Karpas-422 (cell line): ENCODE results near the gene KIF21B. TPM values are rescaled to one million over a fixed set of nuclear protein-coding genes. Genes with fewer than 3 reads are reported as not detected.

Source experiments
- DNase-seq: peaks from one replicate; pipeline ENCODE4 v3.0.0-alpha.2; 2015
- H2AFZ ChIP-seq: fragments of 200-600 bp; sonication (generic); 2 replicates; pipeline ENCODE4 v1.6.1; 2014; ENCODE audit warnings: antibody characterized with exemption, low read length, mixed read lengths
- H3K27ac ChIP-seq: fragments of 200-600 bp; sonication (generic); 2 replicates; pipeline ENCODE4 v1.5.1; 2014; ENCODE audit warnings: mild to moderate bottlenecking, low read length, moderate library complexity
- H3K27me3 ChIP-seq: fragments of 200-600 bp; sonication (generic); 2 replicates; pipeline ENCODE4 v1.6.1; 2014; ENCODE audit warnings: low read length, mixed read lengths
- H3K36me3 ChIP-seq: fragments of 200-600 bp; sonication (generic); 2 replicates; pipeline ENCODE4 v1.6.1; 2014; ENCODE audit warnings: low read length, mixed read lengths; ENCODE audit not compliant: insufficient read depth
- H3K4me1 ChIP-seq: fragments of 200-600 bp; sonication (generic); 2 replicates; pipeline ENCODE4 v1.6.1; 2014; ENCODE audit warnings: mild to moderate bottlenecking, low read length, mixed read lengths
- H3K4me2 ChIP-seq: fragments of 200-600 bp; sonication (generic); 2 replicates; pipeline ENCODE4 v1.6.1; 2014; ENCODE audit warnings: low read length, low read depth, mild to moderate bottlenecking; ENCODE audit not compliant: poor library complexity, severe bottlenecking
- H3K4me3 ChIP-seq: fragments of 200-600 bp; sonication (generic); 2 replicates; pipeline ENCODE4 v1.5.1; 2014; ENCODE audit warnings: mild to moderate bottlenecking, antibody characterized with exemption, low read length, mixed read lengths
- H3K79me2 ChIP-seq: fragments of 200-600 bp; sonication (generic); 2 replicates; pipeline ENCODE4 v1.6.1; 2014; ENCODE audit warnings: mild to moderate bottlenecking, low read length, mixed read lengths
- H3K9ac ChIP-seq: fragments of 200-600 bp; sonication (generic); 2 replicates; pipeline ENCODE4 v1.6.0; 2014; ENCODE audit warnings: low read length
- H3K9me2 ChIP-seq: fragments of 200-600 bp; sonication (generic), shearing (Covaris generic); replicated peaks from 2 replicates; pipeline ENCODE4 v1.6.0; 2014; ENCODE audit warnings: mild to moderate bottlenecking, low read length, moderate library complexity; ENCODE audit not compliant: insufficient read depth
- H3K9me3 ChIP-seq: fragments of 300-700, 200-600 bp; sonication (generic); 2 replicates; pipeline ENCODE4 v1.6.1; 2014; ENCODE audit warnings: low read length, mixed read lengths
- H4K20me1 ChIP-seq: fragments of 200-600 bp; sonication (generic); 2 replicates; pipeline ENCODE4 v1.6.1; 2014; ENCODE audit warnings: mild to moderate bottlenecking, antibody characterized with exemption, low read length, low read depth; ENCODE audit not compliant: insufficient read depth
- total RNA-seq: library from RNA; depleted of rRNA; stranded (reverse); fragments of >200 nt; shearing (Covaris generic); gene quantifications from 2 replicates; pipeline ENCODE4 v1.2.3, GENCODE V29; 2014; ENCODE audit warnings: low replicate concordance

The KIF21B gene
- total RNA-seq, 1 experiment from 2014 or later = 0.22 TPM

GRCh38 chr1:201014816-201015200, 8.7 kb downstream of the KIF21B start:
- no peak overlapping the region for H2AFZ ChIP-seq
- no peaks in the 10 kb centered on the region for H3K79me2 ChIP-seq
- no peaks in the 10 kb centered on the region for H3K9me2 ChIP-seq
- no peak for DNase-seq
- no peaks in the 10 kb centered on the region for H3K36me3 ChIP-seq
- no peak overlapping the region for H3K9ac ChIP-seq
- H3K4me3 ChIP-seq = no peak overlapping the region
- H3K9me3 ChIP-seq = no peaks in the 10 kb centered on the region
- no peak overlapping the region for H3K4me2 ChIP-seq
- H3K27me3 ChIP-seq = no peaks in the 10 kb centered on the region
- H4K20me1 ChIP-seq = no peaks in the 10 kb centered on the region
- no peak overlapping the region for H3K27ac ChIP-seq
- peaks cover 3% of the 10 kb centered on the region; the same call in 1 of the 2 replicates for H3K4me1 ChIP-seq

DNA sequence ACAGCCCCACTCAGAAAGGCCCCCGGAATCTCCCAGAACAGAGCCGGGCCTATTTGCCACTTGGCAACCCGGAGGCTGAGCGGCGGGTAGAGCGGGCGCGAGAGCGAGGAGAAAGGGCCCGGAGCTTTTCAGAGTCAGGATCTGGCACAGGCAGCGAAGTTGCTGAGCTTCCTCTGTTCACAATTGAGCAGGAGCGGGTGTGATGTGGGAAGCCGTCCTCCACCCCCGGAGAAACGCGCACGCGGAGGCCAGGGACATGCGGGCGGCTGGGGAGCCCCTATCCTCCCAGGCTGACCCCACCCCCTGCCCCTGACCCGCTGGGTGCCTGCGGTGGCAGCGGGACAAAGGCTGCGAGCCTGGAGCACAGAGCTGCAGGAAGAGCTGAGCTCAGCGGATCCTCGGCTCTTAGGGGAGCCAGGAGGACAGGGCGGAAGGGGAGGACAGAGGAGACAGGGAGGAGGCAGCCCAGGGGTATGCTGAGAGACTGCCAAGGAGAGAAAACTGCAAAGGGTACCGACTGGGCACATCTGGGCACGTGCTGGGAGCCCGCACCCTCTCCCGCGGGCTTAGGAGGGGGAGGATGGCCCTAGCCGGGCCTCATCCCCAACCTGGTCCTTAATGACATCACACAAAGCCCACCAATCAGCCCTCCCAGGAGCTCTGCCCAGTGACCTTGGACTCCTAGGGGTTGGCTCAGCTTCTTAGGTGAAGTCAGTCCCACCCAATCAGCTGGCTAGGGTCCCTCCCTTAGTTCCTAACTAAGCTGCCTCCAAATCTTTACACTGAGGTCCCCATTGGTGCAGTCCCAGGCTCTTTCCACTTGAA, 9.3 kb downstream of the KIF21B start:
- no peak overlapping the region for H3K4me3 ChIP-seq
- H3K9me2 ChIP-seq = no peaks in the 10 kb centered on the region
- no peaks in the 10 kb centered on the region for H3K27me3 ChIP-seq
- DNase-seq = no peak
- no peaks in the 10 kb centered on the region for H3K9me3 ChIP-seq
- H3K27ac ChIP-seq = no peak overlapping the region
- H3K4me2 ChIP-seq = no peak overlapping the region
- H3K36me3 ChIP-seq = no peaks in the 10 kb centered on the region
- no peaks in the 10 kb centered on the region for H4K20me1 ChIP-seq
- H3K9ac ChIP-seq = no peak overlapping the region
- no peak overlapping the region for H2AFZ ChIP-seq
- H3K79me2 ChIP-seq = no peaks in the 10 kb centered on the region
- H3K4me1 ChIP-seq = no peaks in the 10 kb centered on the region; the same call in 1 of the 2 replicates

- DNase-seq = no peak
- Histone ChIP-seq H3K4me2 (no peak overlapping the region), H3K79me2 (no peaks in the 10 kb centered on the region), H3K9me2 (no peaks in the 10 kb centered on the region), H3K4me3 (no peak overlapping the region), H3K4me1 (no peaks in the 10 kb centered on the region), H3K36me3 (no peaks in the 10 kb centered on the region), H4K20me1 (no peaks in the 10 kb centered on the region), H3K27ac (no peak overlapping the region), H2AFZ (no peak overlapping the region), H3K9me3 (no peaks in the 10 kb centered on the region), H3K9ac (no peak overlapping the region), H3K27me3 (no peaks in the 10 kb centered on the region)
These were observed 10.5 kb downstream of the KIF21B start for GRCh38 chr1:201013031-201013485.

DNA sequence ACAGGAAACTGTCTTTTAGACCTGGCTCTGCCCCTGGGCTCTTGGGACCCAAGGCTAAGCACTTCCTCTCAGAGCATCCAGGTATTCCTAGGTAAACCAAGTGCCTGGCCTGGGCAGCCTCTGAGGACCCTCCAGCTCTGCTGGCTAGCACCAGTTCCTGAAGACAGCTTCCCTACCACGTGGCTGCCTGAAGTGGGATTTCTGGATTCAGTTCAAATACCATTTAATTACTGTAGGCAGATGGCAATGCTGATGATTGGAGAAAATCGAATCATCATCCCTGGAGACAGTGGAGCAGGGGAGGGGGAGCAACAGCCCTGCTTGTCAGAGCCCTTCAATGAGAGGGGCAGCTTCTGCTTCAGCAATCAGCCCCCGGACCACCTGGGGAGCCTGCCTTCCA, 11.9 kb downstream of the KIF21B start:
- no peaks in the 10 kb centered on the region for H3K9me3 ChIP-seq
- no peak overlapping the region for H3K4me3 ChIP-seq
- DNase-seq = no peak
- no peak overlapping the region for H3K27ac ChIP-seq
- no peaks in the 10 kb centered on the region for H4K20me1 ChIP-seq
- no peaks in the 10 kb centered on the region for H3K27me3 ChIP-seq
- no peaks in the 10 kb centered on the region for H3K36me3 ChIP-seq
- no peaks in the 10 kb centered on the region for H3K9me2 ChIP-seq
- H2AFZ ChIP-seq = no peak overlapping the region
- H3K79me2 ChIP-seq = no peaks in the 10 kb centered on the region
- no peaks in the 10 kb centered on the region for H3K4me1 ChIP-seq
- no peak overlapping the region for H3K9ac ChIP-seq
- no peak overlapping the region for H3K4me2 ChIP-seq

DNA sequence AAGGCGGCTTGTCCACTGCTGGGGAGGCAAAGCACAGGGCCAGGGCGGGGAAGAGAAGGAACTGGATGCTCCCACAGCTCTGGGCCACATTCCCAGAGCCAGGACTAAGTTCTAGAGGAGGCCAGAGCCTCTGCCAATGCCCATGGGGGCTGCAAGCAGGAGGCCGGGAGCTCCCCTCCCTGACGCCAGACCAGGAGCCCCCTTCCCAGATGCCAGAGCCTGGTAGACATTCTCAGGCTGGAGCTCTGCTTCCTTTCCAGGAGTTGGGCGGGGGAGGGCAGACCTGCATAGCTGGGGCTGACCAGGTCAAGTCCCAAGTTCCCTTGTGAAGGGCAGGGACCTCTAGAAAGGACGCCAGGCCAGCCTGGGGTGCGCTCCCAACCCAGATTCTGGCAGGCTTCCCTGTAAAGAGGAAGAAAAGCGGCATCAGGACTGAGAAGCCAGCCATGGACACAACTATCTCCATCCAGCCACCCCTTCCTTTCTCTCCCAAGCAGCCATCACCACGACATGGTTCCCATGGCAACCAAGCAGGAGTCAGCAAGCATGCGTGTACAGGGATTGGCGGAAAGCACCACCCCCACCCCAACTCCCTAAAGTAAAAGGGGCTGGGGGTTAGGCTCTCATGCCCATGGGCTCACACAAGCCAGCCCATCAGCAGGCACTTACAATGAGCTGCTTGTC, 13.4 kb downstream of the KIF21B start:
- no peaks in the 10 kb centered on the region for H3K27me3 ChIP-seq
- H3K9me3 ChIP-seq = no peaks in the 10 kb centered on the region
- H3K9ac ChIP-seq = no peak overlapping the region
- H3K4me2 ChIP-seq = no peak overlapping the region
- H3K9me2 ChIP-seq = no peaks in the 10 kb centered on the region
- DNase-seq = no peak
- no peaks in the 10 kb centered on the region for H3K4me1 ChIP-seq
- H3K79me2 ChIP-seq = no peaks in the 10 kb centered on the region
- H3K27ac ChIP-seq = no peak overlapping the region
- H3K36me3 ChIP-seq = no peaks in the 10 kb centered on the region
- no peak overlapping the region for H2AFZ ChIP-seq
- H3K4me3 ChIP-seq = no peak overlapping the region
- no peaks in the 10 kb centered on the region for H4K20me1 ChIP-seq

DNA sequence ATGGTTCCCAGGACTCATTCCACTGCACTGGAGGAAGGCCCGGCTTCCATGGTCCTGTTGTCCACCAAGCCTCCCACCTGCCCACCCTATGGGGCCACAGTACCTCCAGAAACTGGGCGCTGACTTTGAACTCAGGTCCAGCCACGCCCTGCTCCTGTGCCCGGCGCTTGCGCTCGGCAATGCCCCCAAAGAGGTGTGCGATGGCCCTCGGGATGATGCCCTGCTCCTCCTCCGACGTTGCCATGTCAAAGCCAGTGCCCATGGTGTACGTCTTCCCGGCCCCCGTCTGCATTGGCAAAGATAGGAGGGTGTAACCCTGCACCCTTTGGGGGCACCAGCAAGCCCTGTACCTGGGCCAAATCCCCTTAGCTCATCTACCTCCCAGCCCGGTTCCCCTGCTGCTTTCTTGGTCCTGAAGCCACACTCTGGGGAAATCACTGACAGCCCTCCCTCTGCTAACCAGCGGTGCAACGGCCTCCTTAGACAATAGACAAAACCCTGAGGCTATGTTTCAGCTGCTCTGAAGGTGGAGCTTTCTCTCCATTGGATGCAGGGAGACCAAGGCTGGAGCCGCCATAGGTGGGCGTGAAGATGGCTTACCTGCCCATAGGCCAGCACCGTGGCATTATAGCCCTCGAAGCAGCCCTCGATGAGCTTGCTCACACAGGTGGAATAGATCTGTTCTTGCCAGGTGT, 14.7 kb downstream of the KIF21B start:
- H3K36me3 ChIP-seq = no peaks in the 10 kb centered on the region
- H3K79me2 ChIP-seq = no peaks in the 10 kb centered on the region
- no peaks in the 10 kb centered on the region for H3K4me1 ChIP-seq
- no peaks in the 10 kb centered on the region for H4K20me1 ChIP-seq
- no peak overlapping the region for H3K4me2 ChIP-seq
- no peak overlapping the region for H2AFZ ChIP-seq
- no peaks in the 10 kb centered on the region for H3K27me3 ChIP-seq
- H3K9me2 ChIP-seq = no peaks in the 10 kb centered on the region
- no peaks in the 10 kb centered on the region for H3K9me3 ChIP-seq
- H3K4me3 ChIP-seq = no peak overlapping the region
- no peak overlapping the region for H3K27ac ChIP-seq
- H3K9ac ChIP-seq = no peak overlapping the region
- no peak for DNase-seq

- Histone ChIP-seq H3K4me1 (no peaks in the 10 kb centered on the region), H3K79me2 (no peaks in the 10 kb centered on the region), H4K20me1 (no peaks in the 10 kb centered on the region), H3K27me3 (no peaks in the 10 kb centered on the region), H3K9ac (no peak overlapping the region), H3K4me3 (no peak overlapping the region), H3K4me2 (no peak overlapping the region), H3K36me3 (no peaks in the 10 kb centered on the region), H3K9me3 (no peaks in the 10 kb centered on the region), H3K9me2 (no peaks in the 10 kb centered on the region), H2AFZ (no peak overlapping the region), H3K27ac (no peak overlapping the region)
- DNase-seq = no peak
These were observed 16.0 kb downstream of the KIF21B start for GRCh38 chr1:201007481-201007880.

DNA sequence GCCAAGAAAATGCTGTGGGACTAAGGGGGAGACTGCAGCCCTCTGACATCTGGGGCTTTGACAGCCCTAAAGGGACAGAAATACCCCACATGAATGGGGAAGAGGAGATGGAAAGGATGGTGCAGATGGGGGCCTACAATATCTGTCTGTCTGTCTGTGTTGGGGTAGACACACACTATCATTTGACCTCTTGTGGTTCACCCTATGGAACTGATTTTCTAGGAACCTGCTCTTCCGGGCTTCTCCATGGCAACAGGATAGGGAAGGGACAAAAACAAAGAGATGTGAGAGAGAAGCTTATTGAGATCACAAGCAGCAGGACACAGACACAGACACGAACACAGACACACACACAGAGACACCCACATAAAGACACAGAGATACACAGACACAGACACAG, 17.1 kb downstream of the KIF21B start:
- Histone ChIP-seq H3K79me2 (no peaks in the 10 kb centered on the region), H2AFZ (no peak overlapping the region), H3K4me3 (no peak overlapping the region), H3K27me3 (no peaks in the 10 kb centered on the region), H3K4me1 (no peaks in the 10 kb centered on the region), H3K36me3 (no peaks in the 10 kb centered on the region), H3K9ac (no peak overlapping the region), H3K27ac (no peak overlapping the region), H3K9me3 (no peaks in the 10 kb centered on the region), H4K20me1 (no peaks in the 10 kb centered on the region), H3K4me2 (no peak overlapping the region), H3K9me2 (no peaks in the 10 kb centered on the region)
- DNase-seq = no peak
